Panc1 (cell line): ENCODE results near the gene ITGB1BP2. TPM values are rescaled to one million over a fixed set of nuclear protein-coding genes. Genes with fewer than 3 reads are reported as not detected.

Experiments used
- ATAC-seq: fragments of 200-7000 bp; cut with Tn5 transposase; 2 replicates; pipeline ENCODE4 v1.9.1; 2020; ENCODE audit warnings: mild to moderate bottlenecking, moderate library complexity
- Bru-seq: library from RNA; stranded (reverse); fragments of 400-500 nt; gene quantifications from one replicate; lab custom pipeline; 2021; lab: Mats Ljungman, UMichigan
- BruChase-seq, 2 experiments: library from RNA; stranded (reverse); fragments of 400-500 nt; gene quantifications; one replicate each; lab custom pipeline; 2021; lab: Mats Ljungman, UMichigan
- BruUV-seq: library from RNA; stranded (reverse); fragments of 400-500 nt; replicated peaks from 2 replicates; lab custom pipeline; 2021; lab: Mats Ljungman, UMichigan
- CTCF ChIA-PET: fragments of 300-600 bp; sonication (Branson Sonifier 250); formaldehyde crosslinking; loops from one replicate; lab custom pipeline; 2022; ENCODE audit warnings: antibody characterized with exemption; lab: Charles Lee
- POLR2A ChIA-PET: fragments of 300-600 bp; sonication (Branson Sonifier 250); formaldehyde crosslinking; loops from one replicate; lab custom pipeline; 2022; ENCODE audit warnings: antibody characterized with exemption; lab: Charles Lee
- DNase-seq: peaks from one replicate; pipeline ENCODE4 v3.0.0-alpha.2; 2010; ENCODE audit warnings: low read depth, low spot score
- H3K27ac ChIP-seq: 2 replicates; pipeline ENCODE4 v1.5.1; 2011; ENCODE audit warnings: mild to moderate bottlenecking, low read length, inconsistent platforms
- H3K27me3 ChIP-seq: fragments of 200-500 bp; sonication (Bioruptor generic); 2 replicates; pipeline ENCODE4 v1.6.0; 2014; ENCODE audit warnings: low read length, inconsistent platforms; ENCODE audit not compliant: control insufficient read depth, insufficient read depth
- H3K36me3 ChIP-seq: fragments of 200-500 bp; sonication (Bioruptor generic); 2 replicates; pipeline ENCODE4 v1.5.1; 2014; ENCODE audit warnings: inconsistent platforms, mild to moderate bottlenecking, low read length, moderate library complexity; ENCODE audit not compliant: control insufficient read depth, insufficient read depth
- H3K4me1 ChIP-seq: 2 replicates; pipeline ENCODE4 v1.5.1; 2011; ENCODE audit warnings: inconsistent platforms, mild to moderate bottlenecking, low read length, moderate library complexity; ENCODE audit not compliant: control insufficient read depth, insufficient read depth
- H3K4me3 ChIP-seq, 2 experiments: 2 replicates each; pipeline ENCODE4 v1.5.1; 2011 to 2012; ENCODE audit warnings: low read depth in 2 of 2, low read length in 2 of 2, mild to moderate bottlenecking in 2 of 2, inconsistent platforms in 1 of 2, moderate library complexity in 1 of 2
- H3K9me3 ChIP-seq: fragments of 200-500 bp; sonication (Bioruptor generic); 2 replicates; pipeline ENCODE4 v1.5.1; 2014; ENCODE audit warnings: low read depth, mild to moderate bottlenecking, inconsistent platforms, low read length, moderate library complexity; ENCODE audit not compliant: control insufficient read depth, insufficient read depth
- CTCF ChIP-seq: fragments of 450-650 bp; IDR thresholded peaks from 2 replicates; pipeline ENCODE4 v1.5.1; 2017; ENCODE audit warnings: mild to moderate bottlenecking
- POLR2AphosphoS5 ChIP-seq: IDR thresholded peaks from 2 replicates; pipeline ENCODE4 v1.6.1; 2012; ENCODE audit warnings: mild to moderate bottlenecking, low read depth, low read length, moderate library complexity
- SIN3A ChIP-seq: IDR thresholded peaks from 2 replicates; pipeline ENCODE4 v1.6.1; 2012; ENCODE audit warnings: low read depth, mild to moderate bottlenecking, low read length, moderate library complexity, borderline replicate concordance; ENCODE audit not compliant: insufficient read depth
- TCF7L2 ChIP-seq: IDR thresholded peaks from 2 replicates; pipeline ENCODE4 v1.6.1; 2011; ENCODE audit warnings: mild to moderate bottlenecking, low read depth, low read length, inconsistent platforms
- in situ Hi-C: cut with HindIII; loops from 2 replicates; pipeline ENCODE4 v1.10.0; 2016; ENCODE audit warnings: low sequenced_read_pairs, low pct_unique_long_range_greater_than_20kb
- intact Hi-C: fragments of 100-400 bp; cut with micrococcal nuclease; formaldehyde crosslinking; loops from one replicate; pipeline ENCODE4 v1.10.0; 2022; ENCODE audit not compliant: unreplicated experiment
- long read RNA-seq: library from polyadenylated mRNA; unstranded; transcript quantifications from one replicate; pipeline ENCODE4 v2.0.0, GENCODE V29; 2021; ENCODE audit not compliant: unreplicated experiment
- polyA plus RNA-seq: library from polyadenylated mRNA; unstranded; fragments of >200 nt; gene quantifications from one replicate; pipeline ENCODE4 v1.2.1, GENCODE V29; 2012; ENCODE audit warnings: missing spikeins; ENCODE audit not compliant: insufficient read length
- total RNA-seq: library from RNA; stranded (reverse); gene quantifications from one replicate; pipeline ENCODE4 v1.2.1, GENCODE V29; 2021; ENCODE audit not compliant: unreplicated experiment
- TF ChIP-seq, protein P1 (sequence below), 2 experiments: IDR thresholded peaks; 2 replicates each; pipeline ENCODE4 v1.6.1; 2011 to 2012; ENCODE audit warnings: low read depth in 2 of 2, control low read depth in 1 of 2, low read length in 1 of 2, mild to moderate bottlenecking in 1 of 2, moderate library complexity in 1 of 2; ENCODE audit not compliant: insufficient read depth in 1 of 2

ITGB1BP2 gene
- 1.4 TPM for total RNA-seq
- 0.71 TPM for polyA plus RNA-seq
- Bru-seq, nascent RNA, result percentile 73 among the genes with signal in this experiment
- percentile 85 among the genes with signal in this experiment for BruChase-seq, experiment 1, labeled RNA remaining after a 2-hour chase
- percentile 78 among the genes with signal in this experiment for BruChase-seq, experiment 2, labeled RNA remaining after a 6-hour chase
- long read RNA-seq, result 0 reads

- CTCF ChIA-PET, result no interaction called here
- BruUV-seq, result no TSS peak
- peaks cover 13% of the 10 kb centered on the region for H3K36me3 ChIP-seq
- in situ Hi-C loops, result no loop called here
- POLR2A ChIA-PET, result no interaction called here
- ATAC-seq (peak; percentile 30), DNase-seq (no peak)
- no peak within 1 kb of the TSS for H3K4me3 ChIP-seq
- H3K9me3 ChIP-seq, result no peaks in the 10 kb centered on the region
- no peaks in the 10 kb centered on the region for H3K4me1 ChIP-seq
- no peaks in the 10 kb centered on the region for H3K27me3 ChIP-seq
- intact Hi-C loops, result no loop called here
- no peak within 1 kb of the TSS for H3K27ac ChIP-seq
- TF ChIP-seq TCF7L2 (no peak), POLR2AphosphoS5 (peak; percentile 44)
Observed at GRCh38 chrX:71301195-71301924, at the start of gene ITGB1BP2. TSS of gene ITGB1BP2 (plus strand) at chrX:71301750. CDS start at chrX:71301807, 57 bp downstream.

- no peaks in the 10 kb centered on the region for H3K36me3 ChIP-seq
- intact Hi-C loops, result no loop called here
- CTCF ChIA-PET, result no interaction called here
- no peak for TF ChIP-seq CTCF
- TF ChIP-seq, protein P1, sequence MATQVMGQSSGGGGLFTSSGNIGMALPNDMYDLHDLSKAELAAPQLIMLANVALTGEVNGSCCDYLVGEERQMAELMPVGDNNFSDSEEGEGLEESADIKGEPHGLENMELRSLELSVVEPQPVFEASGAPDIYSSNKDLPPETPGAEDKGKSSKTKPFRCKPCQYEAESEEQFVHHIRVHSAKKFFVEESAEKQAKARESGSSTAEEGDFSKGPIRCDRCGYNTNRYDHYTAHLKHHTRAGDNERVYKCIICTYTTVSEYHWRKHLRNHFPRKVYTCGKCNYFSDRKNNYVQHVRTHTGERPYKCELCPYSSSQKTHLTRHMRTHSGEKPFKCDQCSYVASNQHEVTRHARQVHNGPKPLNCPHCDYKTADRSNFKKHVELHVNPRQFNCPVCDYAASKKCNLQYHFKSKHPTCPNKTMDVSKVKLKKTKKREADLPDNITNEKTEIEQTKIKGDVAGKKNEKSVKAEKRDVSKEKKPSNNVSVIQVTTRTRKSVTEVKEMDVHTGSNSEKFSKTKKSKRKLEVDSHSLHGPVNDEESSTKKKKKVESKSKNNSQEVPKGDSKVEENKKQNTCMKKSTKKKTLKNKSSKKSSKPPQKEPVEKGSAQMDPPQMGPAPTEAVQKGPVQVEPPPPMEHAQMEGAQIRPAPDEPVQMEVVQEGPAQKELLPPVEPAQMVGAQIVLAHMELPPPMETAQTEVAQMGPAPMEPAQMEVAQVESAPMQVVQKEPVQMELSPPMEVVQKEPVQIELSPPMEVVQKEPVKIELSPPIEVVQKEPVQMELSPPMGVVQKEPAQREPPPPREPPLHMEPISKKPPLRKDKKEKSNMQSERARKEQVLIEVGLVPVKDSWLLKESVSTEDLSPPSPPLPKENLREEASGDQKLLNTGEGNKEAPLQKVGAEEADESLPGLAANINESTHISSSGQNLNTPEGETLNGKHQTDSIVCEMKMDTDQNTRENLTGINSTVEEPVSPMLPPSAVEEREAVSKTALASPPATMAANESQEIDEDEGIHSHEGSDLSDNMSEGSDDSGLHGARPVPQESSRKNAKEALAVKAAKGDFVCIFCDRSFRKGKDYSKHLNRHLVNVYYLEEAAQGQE (IDR thresholded peaks at IDR 0.05; ENCODE audit: insufficient read depth in 1 of 2, low read depth in 2 of 2, low read length in 1 of 2), result no peak
- TF ChIP-seq POLR2AphosphoS5, result no peak
- no peak for TF ChIP-seq TCF7L2
- TF ChIP-seq SIN3A, result no peak
- H3K27me3 ChIP-seq, result no peaks in the 10 kb centered on the region
- no peak for ATAC-seq
- POLR2A ChIA-PET, result no interaction called here
- in situ Hi-C loops, result no loop called here
- no peaks in the 10 kb centered on the region for H3K9me3 ChIP-seq
- no TSS peak for BruUV-seq
- H3K4me1 ChIP-seq, result peaks cover 20% of the 10 kb centered on the region
- peak overlapping the region in 1 of 2 experiments; percentile 84; a peak in 2 of 4 replicates for H3K4me3 ChIP-seq
- no peak for DNase-seq
- H3K27ac ChIP-seq, result no peak overlapping the region
Observed at GRCh38 chrX:71252221-71252620, 49.3 kb upstream of the ITGB1BP2 start.
